Esophagus squamous epithelium (tissue), 5 donors: ENCODE measurements around the gene MOV10L1. TPM values are rescaled to one million over a fixed set of nuclear protein-coding genes. Genes with fewer than 3 reads are reported as not detected.
"Not testable (repeated sequence)": the region's sequence is repeated elsewhere in the genome, so short reads cannot be mapped to it uniquely, and the experiment has no call there.

ENCODE experiments used
- DNase-seq: peaks from one replicate; lab custom pipeline; 2025; lab: John Stamatoyannopoulos, UW
- H3K27ac ChIP-seq, 4 donors: fragments of 200-600 bp; sonication (generic); one replicate each; pipeline ENCODE4 v1.5.1; 2016 to 2019; ENCODE audit warnings: mild to moderate bottlenecking in 1 of 4
- H3K27me3 ChIP-seq, 4 donors: fragments of 200-600 bp; sonication (generic); 1 replicate in 3 of 4; 2 replicates in 1 of 4; pipeline versions ENCODE4 v1.5.1 to v1.6.0; 2017 to 2021; ENCODE audit warnings: antibody characterized with exemption in 1 of 4
- H3K36me3 ChIP-seq, 3 donors: fragments of 200-600 bp; sonication (generic); one replicate each; pipeline ENCODE4 v1.5.1; 2016 to 2019
- H3K4me1 ChIP-seq, 3 donors: fragments of 200-600 bp; sonication (generic); one replicate each; pipeline ENCODE4 v1.5.1; 2017 to 2019
- H3K4me3 ChIP-seq, 4 donors: fragments of 200-600 bp; sonication (generic); 1 replicate in 3 of 4; 2 replicates in 1 of 4; pipeline ENCODE4 v1.5.1; 2016 to 2019; ENCODE audit warnings: mild to moderate bottlenecking in 2 of 4, moderate library complexity in 1 of 4
- H3K9me3 ChIP-seq, 3 donors: fragments of 200-600 bp; sonication (generic); one replicate each; pipeline ENCODE4 v1.5.1; 2016 to 2019
- POLR2A ChIP-seq, 4 donors: fragments of 450-650 bp; IDR thresholded peaks; one replicate each; pipeline ENCODE4 v1.6.1; 2017; ENCODE audit warnings: antibody characterized with exemption in 4 of 4, mild to moderate bottlenecking in 4 of 4, moderate library complexity in 3 of 4
- WGBS, 2 donors: methylation state at CpG; one replicate each; pipeline ENCODE4 v1.1.5; 2018; 5-methylcytosine and 5-hydroxymethylcytosine counted together
- intact Hi-C: fragments of 100-400 bp; cut with DNase I; formaldehyde crosslinking; loops from one replicate; pipeline ENCODE4 v1.15.0; 2022
- total RNA-seq, 4 donors: library from RNA; depleted of rRNA; stranded (reverse); fragments of >200 nt; gene quantifications; one replicate each; pipeline ENCODE4 v1.1.0, GENCODE V29; 2016
- TF ChIP-seq, protein P1 (sequence below), 6 experiments: fragments of 450-650 bp in 4 of 6; fragments of 200-600 bp in 2 of 6; sonication (generic) in 2 of 6; IDR thresholded peaks; one replicate each; pipeline ENCODE4 v1.5.1; 2016 to 2019; ENCODE audit warnings: antibody characterized with exemption in 6 of 6, mild to moderate bottlenecking in 4 of 6, moderate library complexity in 4 of 6
- donor health status: DM: yes; HTN: yes; CAD: no.

MOV10L1 gene
- total RNA-seq, 4 donors from 2014 or later = 0.06 to 0.57 (median 0.13) TPM; not detected in 1

DNA sequence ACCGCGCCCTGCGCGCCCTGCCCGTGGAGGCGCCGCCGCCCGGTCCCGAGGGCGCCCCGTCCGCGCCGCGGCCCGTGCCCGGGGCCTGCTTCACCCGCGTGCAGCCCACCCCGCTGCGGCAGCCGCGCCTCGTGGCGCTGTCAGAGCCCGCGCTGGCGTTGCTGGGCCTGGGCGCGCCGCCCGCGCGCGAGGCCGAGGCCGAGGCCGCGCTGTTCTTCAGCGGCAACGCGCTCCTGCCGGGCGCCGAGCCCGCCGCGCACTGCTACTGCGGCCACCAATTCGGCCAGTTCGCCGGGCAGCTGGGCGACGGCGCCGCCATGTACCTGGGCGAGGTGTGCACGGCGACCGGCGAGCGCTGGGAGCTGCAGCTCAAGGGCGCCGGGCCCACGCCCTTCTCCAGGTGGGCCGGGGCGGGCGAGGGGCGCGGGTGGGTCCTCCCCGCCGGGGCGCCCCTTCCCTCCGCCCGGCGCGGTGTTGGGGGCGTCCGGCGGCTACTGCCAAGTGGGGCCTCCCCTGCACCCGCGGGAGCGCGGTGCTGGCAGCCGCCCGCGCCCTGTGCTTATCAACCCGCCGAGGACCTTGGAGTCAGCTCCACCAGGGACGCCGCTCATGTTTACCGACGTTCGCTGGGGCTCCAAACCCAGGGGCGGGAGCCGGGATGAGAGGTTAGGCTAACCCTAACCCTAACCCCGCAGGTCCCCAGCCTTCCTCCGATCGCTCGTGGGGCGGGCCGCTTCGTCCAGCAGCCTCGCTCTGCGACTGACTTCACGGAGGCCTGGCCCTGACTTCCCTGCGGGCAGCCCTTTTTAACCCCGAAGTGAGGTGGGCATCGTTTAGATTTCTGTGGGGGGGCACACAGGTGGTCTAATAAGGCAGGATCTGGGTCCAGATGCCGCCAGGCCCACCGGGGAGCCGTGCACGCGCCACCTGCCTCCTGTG is 111.7 kb downstream of the MOV10L1 start:
- H3K27me3 ChIP-seq = no peaks in the 10 kb centered on the region
- H3K9me3 ChIP-seq = no peaks in the 10 kb centered on the region
- intact Hi-C loops = no loop called here
- peak overlapping the region; percentile 63 to 92 (median 73) for H3K4me3 ChIP-seq
- no peak for DNase-seq
- 12 to 13% methylated on average over 10 to 15 of the region's 115 CpGs for WGBS, 2 donors
- peaks cover 15 to 48% (median 18%) of the 10 kb centered on the region in 3 donors for H3K4me1 ChIP-seq
- no peak for TF ChIP-seq POLR2A (IDR thresholded peaks at IDR 0.05)
- TF ChIP-seq, protein P1, sequence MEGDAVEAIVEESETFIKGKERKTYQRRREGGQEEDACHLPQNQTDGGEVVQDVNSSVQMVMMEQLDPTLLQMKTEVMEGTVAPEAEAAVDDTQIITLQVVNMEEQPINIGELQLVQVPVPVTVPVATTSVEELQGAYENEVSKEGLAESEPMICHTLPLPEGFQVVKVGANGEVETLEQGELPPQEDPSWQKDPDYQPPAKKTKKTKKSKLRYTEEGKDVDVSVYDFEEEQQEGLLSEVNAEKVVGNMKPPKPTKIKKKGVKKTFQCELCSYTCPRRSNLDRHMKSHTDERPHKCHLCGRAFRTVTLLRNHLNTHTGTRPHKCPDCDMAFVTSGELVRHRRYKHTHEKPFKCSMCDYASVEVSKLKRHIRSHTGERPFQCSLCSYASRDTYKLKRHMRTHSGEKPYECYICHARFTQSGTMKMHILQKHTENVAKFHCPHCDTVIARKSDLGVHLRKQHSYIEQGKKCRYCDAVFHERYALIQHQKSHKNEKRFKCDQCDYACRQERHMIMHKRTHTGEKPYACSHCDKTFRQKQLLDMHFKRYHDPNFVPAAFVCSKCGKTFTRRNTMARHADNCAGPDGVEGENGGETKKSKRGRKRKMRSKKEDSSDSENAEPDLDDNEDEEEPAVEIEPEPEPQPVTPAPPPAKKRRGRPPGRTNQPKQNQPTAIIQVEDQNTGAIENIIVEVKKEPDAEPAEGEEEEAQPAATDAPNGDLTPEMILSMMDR (IDR thresholded peaks at IDR 0.05) = no peak
- peak overlapping the region; percentile 72 to 93 (median 88) for H3K27ac ChIP-seq
- H3K36me3 ChIP-seq = peaks cover 7 to 63% (median 11%) of the 10 kb centered on the region in 3 donors

DNA sequence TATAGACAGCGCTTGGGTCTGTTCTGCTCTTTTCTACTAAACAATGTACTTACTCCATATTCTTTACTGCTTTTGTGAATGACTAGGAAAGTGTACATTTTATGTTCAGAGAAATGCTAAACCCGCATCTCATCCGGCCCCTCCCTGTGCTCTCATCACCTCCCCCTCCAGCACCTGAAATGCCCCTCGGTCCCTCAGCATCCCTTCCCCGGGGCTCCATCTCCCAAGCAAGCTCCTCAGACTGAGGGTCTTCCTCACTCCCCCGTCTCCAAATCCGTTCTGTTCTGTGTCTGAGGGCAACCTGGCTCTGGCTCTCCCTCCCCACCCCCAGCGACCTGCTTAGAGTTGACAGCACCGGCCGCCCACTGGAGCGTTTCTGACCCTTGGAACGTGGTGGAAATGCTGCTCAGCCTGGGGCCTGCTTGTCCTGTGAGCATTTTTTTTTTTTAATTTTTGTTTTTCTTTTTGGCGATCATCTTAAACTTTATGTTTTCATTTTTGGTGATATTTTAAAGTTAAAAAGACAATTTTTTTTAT is 112.4 kb downstream of the MOV10L1 start:
- H3K9me3 ChIP-seq = no peaks in the 10 kb centered on the region
- no peaks in the 10 kb centered on the region for H3K27me3 ChIP-seq
- intact Hi-C loops = no loop called here
- H3K4me3 ChIP-seq = peak overlapping the region; percentile 63 to 92 (median 73)
- TF ChIP-seq, protein P1 (IDR thresholded peaks at IDR 0.05) = no peak
- TF ChIP-seq POLR2A (IDR thresholded peaks at IDR 0.05) = no peak
- DNase-seq = no peak
- H3K4me1 ChIP-seq = peaks cover 15 to 55% (median 18%) of the 10 kb centered on the region in 3 donors
- peak overlapping the region in 1 of 4 donors; percentile 25 for H3K27ac ChIP-seq
- H3K36me3 ChIP-seq = peaks cover 7 to 63% (median 15%) of the 10 kb centered on the region in 3 donors
- 71 to 77% methylated on average over 13 of the region's 13 CpGs for WGBS, 2 donors

DNA sequence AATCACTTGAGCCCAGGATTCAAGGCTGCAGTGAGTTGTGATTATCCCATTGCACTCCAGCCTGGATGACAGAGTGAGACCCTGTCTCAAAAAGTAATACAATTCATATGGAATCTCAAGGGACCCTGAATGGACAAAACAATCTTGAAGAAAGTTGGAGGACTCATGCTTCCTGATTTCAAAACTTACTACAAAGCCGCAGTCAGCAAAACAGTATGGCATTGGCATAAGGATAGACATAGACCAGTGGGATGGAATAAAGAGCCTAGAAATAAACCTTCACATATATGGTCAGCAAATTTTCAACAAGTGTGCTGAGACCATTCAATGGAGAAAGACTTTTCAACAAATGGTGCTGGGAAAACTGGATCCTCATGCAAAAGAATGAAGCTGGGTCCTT is 113.5 kb downstream of the MOV10L1 start:
- WGBS, 2 donors = 100% methylated on average over 1 of the region's 1 CpG
- TF ChIP-seq, protein P1 (IDR thresholded peaks at IDR 0.05) = no peak
- TF ChIP-seq POLR2A (IDR thresholded peaks at IDR 0.05) = no peak

DNA sequence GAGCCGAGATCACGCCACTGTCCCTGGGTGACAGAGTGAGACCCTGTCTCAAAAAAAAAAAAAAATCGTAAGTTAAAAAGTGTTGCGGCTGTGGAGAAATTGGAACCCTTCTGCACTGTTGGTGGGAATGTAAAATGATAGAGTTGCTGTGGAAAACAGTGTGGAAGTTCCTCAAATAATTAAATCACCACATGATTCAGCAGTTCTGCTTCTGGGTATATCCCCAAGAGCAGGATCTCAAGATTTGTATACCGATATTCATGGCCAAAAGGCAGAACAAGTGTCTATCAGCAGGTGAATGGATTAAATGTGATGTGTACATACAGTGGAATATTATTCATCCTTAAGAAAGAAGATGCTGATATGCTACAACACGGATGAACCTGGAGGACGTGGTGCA is 114.8 kb downstream of the MOV10L1 start:
- H3K27ac ChIP-seq = peak overlapping the region in 1 of 4 donors; percentile 12
- no peaks in the 10 kb centered on the region for H3K27me3 ChIP-seq
- no peak for DNase-seq
- H3K36me3 ChIP-seq = peaks cover 0 to 65% (median 12%) of the 10 kb centered on the region in 3 donors
- peaks cover 13 to 62% (median 17%) of the 10 kb centered on the region in 3 donors for H3K4me1 ChIP-seq
- H3K4me3 ChIP-seq = no peak overlapping the region
- TF ChIP-seq, protein P1 (IDR thresholded peaks at IDR 0.05) = no peak
- TF ChIP-seq POLR2A (IDR thresholded peaks at IDR 0.05) = no peak
- no peaks in the 10 kb centered on the region for H3K9me3 ChIP-seq
- WGBS, 2 donors = 79 to 81% methylated on average over 6 to 7 of the region's 7 CpGs
- intact Hi-C loops = no loop called here

More for the DNA sequence above, 113.5 kb downstream of the MOV10L1 start:
- H3K27me3 ChIP-seq = no peaks in the 10 kb centered on the region
- no peak overlapping the region for H3K27ac ChIP-seq
- no peaks in the 10 kb centered on the region for H3K9me3 ChIP-seq
- no peak overlapping the region for H3K4me3 ChIP-seq
- intact Hi-C loops = no loop called here
- no peak for DNase-seq
- peaks cover under 1 to 63% (median 12%) of the 10 kb centered on the region in 3 donors for H3K36me3 ChIP-seq
- peaks cover 15 to 60% (median 18%) of the 10 kb centered on the region in 3 donors for H3K4me1 ChIP-seq

DNA sequence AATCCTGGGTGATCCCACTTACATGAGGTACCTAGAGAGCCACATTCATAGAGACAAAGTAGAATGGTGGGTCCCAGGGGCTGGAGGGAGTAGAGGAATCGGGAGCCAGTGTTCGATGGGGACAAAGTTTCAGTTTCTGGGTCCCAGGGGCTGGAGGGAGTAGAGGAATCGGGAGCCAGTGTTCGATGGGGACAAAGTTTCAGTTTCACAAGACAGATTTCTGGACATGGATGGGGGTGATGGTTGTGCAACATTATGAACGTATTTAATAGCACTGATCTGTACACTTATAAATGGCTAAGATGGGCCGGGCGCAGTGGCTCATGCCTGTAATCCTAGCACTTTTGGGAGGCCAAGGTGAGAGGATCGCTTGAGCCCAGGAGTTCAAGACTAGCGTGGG is 115.2 kb downstream of the MOV10L1 start:
- Histone ChIP-seq H3K36me3 (peaks cover 0 to 67% (median 13%) of the 10 kb centered on the region in 3 donors), H3K4me1 (peaks cover 9 to 62% (median 12%) of the 10 kb centered on the region in 3 donors), H3K27ac (peak overlapping the region in 1 of 4 donors; percentile 12)
- intact Hi-C loops, H3K4me3 ChIP-seq, DNase-seq, H3K27me3 ChIP-seq, H3K9me3 ChIP-seq: not testable (repeated sequence)
- WGBS, 2 donors = 74 to 86% methylated on average over 9 of the region's 9 CpGs
